K562 (cell line): Measurements from ENCODE around the gene ST14. TPM values are rescaled to one million over a fixed set of nuclear protein-coding genes. Genes with fewer than 3 reads are reported as not detected.

Experiments used
- ATAC-seq: fragments of 200-7000 bp; cut with Tn5 transposase; 3 replicates; pipeline ENCODE4 v1.9.1; 2020; ENCODE audit warnings: moderate library complexity
- BruUV-seq: library from RNA; stranded (reverse); fragments of 400-500 nt; replicated peaks from 2 replicates; lab custom pipeline; 2021; lab: Mats Ljungman, UMichigan
- CTCF ChIA-PET: fragments of 300-600 bp; formaldehyde crosslinking; extraction: SDS; loops from one replicate; lab custom pipeline; 2021; ENCODE audit warnings: low intra/inter-chr PET ratio; lab: Yijun Ruan, JAX
- POLR2A ChIA-PET: fragments of 300-600, 350-650 bp; sonication (Branson Sonifier 250); formaldehyde crosslinking; extraction: SDS; loops from one replicate; lab custom pipeline; 2021; ENCODE audit warnings: antibody characterized with exemption, inconsistent platforms; lab: Yijun Ruan, JAX
- DNase-seq, 4 experiments: peaks; one replicate each; pipeline versions ENCODE4 v3.0.0 to v3.0.0-alpha.2; 2011 to 2018; ENCODE audit warnings: low spot score in 3 of 4, mixed read lengths in 3 of 4; ENCODE audit errors: extremely low read depth in 1 of 4
- FAIRE-seq: peaks from 2 replicates; lab custom pipeline; 2011; peaks lifted over from hg19 to GRCh38; lab: Jason Lieb, UNC
- H2AFZ ChIP-seq: 2 replicates; pipeline ENCODE4 v1.6.0; 2011; ENCODE audit warnings: low read depth, low read length, control low read depth, inconsistent platforms
- H3K27ac ChIP-seq: fragments of 200-600 bp; 3 replicates; pipeline ENCODE4 v1.8.0; 2011; ENCODE audit warnings: low read depth, mild to moderate bottlenecking, control low read depth, inconsistent platforms, low read length, moderate library complexity, mixed read lengths; ENCODE audit errors: extremely low read depth
- H3K27me3 ChIP-seq, 2 experiments: fragments of 300-600 bp in 1 of 2; 2 replicates in 1 of 2; 3 replicates in 1 of 2; pipeline versions ENCODE4 v1.6.0 to v1.8.0; 2011; ENCODE audit warnings: inconsistent platforms in 2 of 2, low read length in 2 of 2, mild to moderate bottlenecking in 1 of 2, mixed read lengths in 1 of 2, moderate library complexity in 1 of 2; ENCODE audit not compliant: control insufficient read depth in 2 of 2, insufficient read depth in 2 of 2
- H3K36me3 ChIP-seq: fragments of 300-600 bp; 3 replicates; pipeline ENCODE4 v1.8.0; 2011; ENCODE audit warnings: mild to moderate bottlenecking, low read length, inconsistent platforms; ENCODE audit not compliant: control insufficient read depth, insufficient read depth
- H3K4me1 ChIP-seq, 2 experiments: fragments of 200-600 bp in 1 of 2; replicated peaks in 1 of 2; 2 replicates in 1 of 2; 3 replicates in 1 of 2; pipeline versions ENCODE4 v1.5.1 to v1.8.0; 2011; ENCODE audit warnings: inconsistent platforms in 2 of 2, low read length in 2 of 2, mild to moderate bottlenecking in 1 of 2, mixed read lengths in 1 of 2, moderate library complexity in 1 of 2; ENCODE audit not compliant: control insufficient read depth in 2 of 2, insufficient read depth in 2 of 2
- H3K4me2 ChIP-seq: 2 replicates; pipeline ENCODE4 v1.6.1; 2011; ENCODE audit warnings: low read length, control low read depth, inconsistent platforms, mixed read lengths; ENCODE audit not compliant: insufficient read depth
- H3K4me3 ChIP-seq: fragments of 200-600 bp; sonication (generic), shearing (Covaris generic); 2 replicates; pipeline ENCODE4 v1.5.1; 2016; ENCODE audit warnings: control low read depth, inconsistent platforms
- H3K79me2 ChIP-seq: fragments of 200-600 bp; 3 replicates; pipeline ENCODE4 v1.8.0; 2011; ENCODE audit warnings: low read length, inconsistent platforms; ENCODE audit not compliant: control insufficient read depth, insufficient read depth
- H3K9ac ChIP-seq, 2 experiments: 2 replicates each; pipeline versions ENCODE4 v1.6.0 to v1.6.1; 2011; ENCODE audit warnings: low read depth in 2 of 2, low read length in 2 of 2, control low read depth in 1 of 2, inconsistent platforms in 1 of 2, mild to moderate bottlenecking in 1 of 2, mixed read lengths in 1 of 2; ENCODE audit not compliant: insufficient read depth in 1 of 2
- H3K9me1 ChIP-seq: one replicate; pipeline ENCODE4 v1.6.0; 2011; ENCODE audit warnings: inconsistent platforms, mild to moderate bottlenecking, low read length, moderate library complexity; ENCODE audit not compliant: control insufficient read depth, insufficient read depth
- H3K9me3 ChIP-seq: replicated peaks from 2 replicates; pipeline ENCODE4 v1.5.1; 2011; ENCODE audit warnings: low read depth, low read length, inconsistent platforms; ENCODE audit not compliant: control insufficient read depth, insufficient read depth
- H4K20me1 ChIP-seq: replicated peaks from 2 replicates; pipeline ENCODE4 v1.6.1; 2011; ENCODE audit warnings: low read length, inconsistent platforms, mixed read lengths; ENCODE audit not compliant: control insufficient read depth, insufficient read depth
- CBX8 ChIP-seq: fragments of 200-600 bp; sonication (generic); IDR thresholded peaks from 2 replicates; pipeline ENCODE4 v1.6.1; 2012; ENCODE audit warnings: borderline replicate concordance, mixed run types, low read depth, mild to moderate bottlenecking, moderate library complexity, mixed read lengths, low read length, control low read depth, inconsistent platforms; ENCODE audit not compliant: poor library complexity, severe bottlenecking; ENCODE audit errors: extremely low read depth
- EWSR1 ChIP-seq: fragments of 450-650 bp; IDR thresholded peaks from 2 replicates; pipeline ENCODE4 v1.6.1; 2018; ENCODE audit warnings: borderline replicate concordance, mild to moderate bottlenecking, low read depth, moderate library complexity; ENCODE audit not compliant: partially characterized antibody
- HNRNPH1 ChIP-seq: fragments of 200-400 bp; formaldehyde crosslinking; optimal IDR thresholded peaks from 2 replicates; pipeline ENCODE3; 2017; ENCODE audit warnings: low read depth, mild to moderate bottlenecking, low read length, moderate library complexity
- ID3 ChIP-seq, 2 experiments: fragments of 250-450 bp in 1 of 2; fragments of 450-650 bp in 1 of 2; sonication (Bioruptor Pico) in 1 of 2; IDR thresholded peaks; 2 replicates each; pipeline versions ENCODE4 v1.6.1 to v1.8.0; 2016 to 2021; ENCODE audit warnings: mild to moderate bottlenecking in 2 of 2, moderate library complexity in 2 of 2, missing compliant biosample characterization in 1 of 2, missing genetic modification characterization in 1 of 2
- PHF20 ChIP-seq: fragments of 450-650 bp; IDR thresholded peaks from 2 replicates; pipeline ENCODE4 v1.6.1; 2018; ENCODE audit not compliant: partially characterized antibody
- SMARCA4 ChIP-seq: fragments of 450-650 bp; IDR thresholded peaks from 2 replicates; pipeline ENCODE4 v1.6.1; 2016
- SP2 ChIP-seq: IDR thresholded peaks from 2 replicates; pipeline ENCODE4 v1.6.1; 2011; ENCODE audit warnings: mild to moderate bottlenecking, low read depth, low read length, moderate library complexity; ENCODE audit not compliant: poor library complexity, severe bottlenecking; ENCODE audit errors: extremely low read depth
- SREBF1 ChIP-seq: fragments of 150-350 bp; IDR thresholded peaks from 2 replicates; pipeline ENCODE4 v1.6.1; 2014; ENCODE audit warnings: antibody characterized with exemption, low read depth, low read length, borderline replicate concordance
- WGBS: fragments of 100-300 bp; shearing (Covaris generic); methylation state at CpG from one replicate; pipeline ENCODE4 v1.1.6; 2016; ENCODE audit warnings: low coverage, mixed read lengths; ENCODE audit not compliant: insufficient coverage; ENCODE audit errors: missing lambda C conversion rate; 5-methylcytosine and 5-hydroxymethylcytosine counted together
- in situ Hi-C: fragments of 300-500 bp; cut with MboI; formaldehyde crosslinking; loops from 4 replicates; pipeline ENCODE4 v1.15.0; 2018; ENCODE audit warnings: inconsistent platforms, mixed read lengths
- intact Hi-C: fragments of 100-400 bp; cut with micrococcal nuclease; formaldehyde crosslinking; loops from 2 replicates; pipeline ENCODE4 v1.14.2; 2022
- polyA plus RNA-seq, 8 experiments: library from polyadenylated mRNA; depleted of rRNA in 4 of 8; stranded (reverse) in 5 of 8; unstranded in 3 of 8; fragments of >200 nt; fragmentation: Nextera tagmentation in 2 of 8; fragmentation: Illumina TruSeq in 1 of 8; extraction: Ambion mirVana in 2 of 8; extraction: Trizol in 1 of 8; gene quantifications; 2 replicates each; pipeline versions ENCODE4 v1.2.1 to v1.2.3, GENCODE V29; 2011 to 2014; ENCODE audit warnings: inconsistent platforms in 1 of 8, missing spikeins in 1 of 8
- total RNA-seq, 7 experiments: library from RNA; depleted of rRNA in 6 of 7; stranded (reverse); fragments of >200 nt in 6 of 7; fragmentation: Illumina TruSeq in 2 of 7; extraction: Trizol in 2 of 7; gene quantifications; 2 replicates each; pipeline versions ENCODE4 v1.2.1 to v1.2.3, GENCODE V29; 2011 to 2021; ENCODE audit warnings: low replicate concordance in 1 of 7

The ST14 gene
- total and polyA plus RNA-seq, 9 of the 15 experiments (the other 6 are each of a cell fraction or from before 2014, with no cell fraction given): 0.08 to 0.20 TPM; not detected in 7

GRCh38 chr11:130175898-130176297, 16.3 kb downstream of the ST14 start:
- H3K79me2 ChIP-seq: no peaks in the 10 kb centered on the region
- ATAC-seq (no peak), FAIRE-seq (no peak), DNase-seq (no peak)
- in situ Hi-C loops: no loop called here
- no peak overlapping the region for H3K4me2 ChIP-seq
- no peak overlapping the region for H3K4me3 ChIP-seq
- no peak overlapping the region for H3K27ac ChIP-seq
- POLR2A ChIA-PET: no interaction called here
- no peak overlapping the region for H2AFZ ChIP-seq
- H3K9me1 ChIP-seq: no peaks in the 10 kb centered on the region
- no TSS peak for BruUV-seq
- H3K27me3 ChIP-seq: peaks cover 57 to 75% of the 10 kb centered on the region in 2 experiments
- CTCF ChIA-PET: no interaction called here
- WGBS: 5% methylated on average over 5 of the region's 5 CpGs
- no peak overlapping the region for H3K9ac ChIP-seq
- no peaks in the 10 kb centered on the region; the same call in 1 of the 2 replicates for H4K20me1 ChIP-seq
- H3K4me1 ChIP-seq: peaks cover 0 to 3% of the 10 kb centered on the region in 2 experiments; a peak in 1 of 5 replicates
- no peaks in the 10 kb centered on the region for H3K36me3 ChIP-seq
- H3K9me3 ChIP-seq: no peaks in the 10 kb centered on the region
- TF ChIP-seq ID3 (CRISPR knock-in tag; IDR thresholded peaks at IDR 0.05) (no peak), ID3 (tag; IDR thresholded peaks at IDR 0.05) (no peak), SREBF1 (no peak), PHF20 (no peak), EWSR1 (no peak), HNRNPH1 (no peak), SP2 (no peak), CBX8 (no peak), SMARCA4 (no peak)
- TF ChIP-seq, all 486 proteins: peak for 0
- intact Hi-C loops: no loop called here
